Activated naive CD8-positive, alpha-beta T cell treated with anti-CD3 and anti-CD28 coated beads, Interleukin-2, amount 50 U/mL, for 24 hours (primary cell): ENCODE measurements around the gene SLC22A16.

Source experiments
- ATAC-seq: fragments of 150-1000 bp; cut with Tn5 transposase; one replicate; pipeline ENCODE4 v1.10.0; 2021
- DNase-seq: peaks from one replicate; pipeline ENCODE4 v3.0.0; 2021
- H3K27ac Mint-ChIP-seq: one replicate; pipeline ENCODE4 v1.8.0; 2021; ENCODE audit warnings: mild to moderate bottlenecking, mixed read lengths
- H3K27me3 Mint-ChIP-seq: one replicate; pipeline ENCODE4 v1.8.0; 2021; ENCODE audit warnings: mixed read lengths
- H3K36me3 Mint-ChIP-seq: one replicate; pipeline ENCODE4 v1.8.0; 2021; ENCODE audit warnings: low read depth, mixed read lengths
- H3K4me1 Mint-ChIP-seq: one replicate; pipeline ENCODE4 v1.8.0; 2021; ENCODE audit warnings: mixed read lengths
- H3K4me3 Mint-ChIP-seq: one replicate; pipeline ENCODE4 v1.8.0; 2021; ENCODE audit warnings: mild to moderate bottlenecking, moderate library complexity, mixed read lengths
- H3K9me3 Mint-ChIP-seq: one replicate; pipeline ENCODE4 v1.8.0; 2021; ENCODE audit warnings: mixed read lengths

The SLC22A16 gene

DNA sequence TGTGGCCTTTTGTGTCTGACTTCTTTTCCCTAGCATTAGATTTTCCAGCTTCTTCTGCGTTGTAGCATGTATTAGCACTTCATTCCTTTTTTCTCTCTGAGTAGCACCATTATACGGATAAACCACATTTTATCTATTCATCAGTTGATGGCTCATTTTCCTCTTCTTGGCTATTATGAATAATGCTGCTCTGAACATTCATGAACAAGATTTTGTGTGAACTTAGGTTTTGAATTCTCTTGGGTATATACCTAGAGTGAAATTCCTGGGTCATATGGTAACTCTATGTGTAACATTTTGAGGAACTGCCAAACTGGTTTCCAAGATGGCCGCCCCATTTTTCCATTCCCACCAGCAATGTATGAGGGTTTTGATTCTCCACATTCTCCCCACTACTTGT lies 28.7 kb downstream of the SLC22A16 start:
- ATAC-seq (no peak), DNase-seq (no peak)
- Mint-ChIP-seq H3K27ac (no peak overlapping the region), H3K9me3 (no peaks in the 10 kb centered on the region), H3K4me1 (no peaks in the 10 kb centered on the region), H3K4me3 (no peak overlapping the region), H3K27me3 (peaks cover 11% of the 10 kb centered on the region), H3K36me3 (no peaks in the 10 kb centered on the region)

DNA sequence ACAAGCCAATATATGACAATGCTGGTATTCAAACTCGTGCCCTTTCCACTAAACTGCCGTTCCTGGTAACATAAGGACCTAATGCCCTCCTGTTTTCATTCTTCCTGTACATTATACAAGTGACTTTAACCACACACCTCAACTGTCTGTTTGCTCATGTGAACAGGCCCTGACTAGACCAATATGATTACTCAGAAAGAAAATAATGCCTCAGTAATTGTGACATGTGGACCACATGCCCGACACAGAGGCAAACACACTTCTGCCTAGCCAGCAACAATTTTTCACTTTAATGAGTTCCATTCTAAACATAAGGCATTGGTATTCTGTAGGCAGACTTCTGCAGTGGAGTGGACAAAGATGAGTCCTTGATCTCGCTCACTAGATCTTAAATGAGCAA lies 30.0 kb downstream of the SLC22A16 start:
- DNase-seq, result no peak
- Mint-ChIP-seq H3K27me3 (peaks cover 11% of the 10 kb centered on the region), H3K36me3 (no peaks in the 10 kb centered on the region), H3K4me1 (no peaks in the 10 kb centered on the region), H3K27ac (no peak overlapping the region), H3K9me3 (no peaks in the 10 kb centered on the region), H3K4me3 (no peak overlapping the region)
- no peak for ATAC-seq

DNA sequence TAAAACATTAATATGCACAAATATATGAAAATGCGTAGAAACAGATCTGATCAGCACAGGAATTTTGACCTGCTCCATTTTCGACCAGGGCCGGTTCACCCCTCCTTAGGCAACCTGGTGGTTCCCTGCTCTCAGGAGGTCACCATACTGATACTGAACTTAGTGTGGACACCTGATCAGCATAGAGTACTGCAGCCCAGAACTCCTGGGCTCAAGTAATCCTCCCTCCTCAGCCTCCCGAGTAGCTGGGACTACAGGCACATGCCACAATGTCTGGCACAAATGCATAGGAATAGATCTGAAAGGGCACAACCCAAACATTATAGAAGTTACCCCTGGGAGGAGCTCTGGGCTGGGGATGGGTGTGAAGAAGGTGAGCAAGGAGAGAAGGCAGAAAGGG lies 36.4 kb downstream of the SLC22A16 start:
- no peaks in the 10 kb centered on the region for H3K4me1 Mint-ChIP-seq

DNA sequence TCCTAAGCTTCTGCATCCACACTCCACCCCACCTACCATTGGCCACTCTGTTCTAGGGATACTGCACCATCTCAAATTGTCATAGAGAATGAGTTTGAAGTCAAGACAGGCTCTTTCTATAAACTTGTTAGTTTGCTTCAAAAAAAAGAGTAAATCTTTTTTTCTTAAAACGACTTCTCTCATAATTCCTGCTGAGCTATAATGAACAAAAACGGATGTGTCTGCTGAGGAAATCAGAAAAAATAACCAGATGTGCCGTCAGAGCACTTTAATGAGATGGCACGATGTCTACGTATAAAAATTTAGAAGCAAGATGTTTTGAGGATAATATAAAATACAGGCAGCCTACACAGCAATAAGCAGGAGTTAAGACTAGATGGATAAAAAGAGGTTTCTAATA lies 37.1 kb downstream of the SLC22A16 start:
- Mint-ChIP-seq H3K27ac (no peak overlapping the region), H3K4me3 (no peak overlapping the region), H3K27me3 (peaks cover 18% of the 10 kb centered on the region), H3K4me1 (no peaks in the 10 kb centered on the region), H3K9me3 (no peaks in the 10 kb centered on the region), H3K36me3 (no peaks in the 10 kb centered on the region)
- DNase-seq (no peak), ATAC-seq (no peak)

More for the DNA sequence above, 36.4 kb downstream of the SLC22A16 start:
- Mint-ChIP-seq H3K9me3 (no peaks in the 10 kb centered on the region), H3K27ac (no peak overlapping the region), H3K36me3 (no peaks in the 10 kb centered on the region), H3K4me3 (no peak overlapping the region), H3K27me3 (peaks cover 18% of the 10 kb centered on the region)
- ATAC-seq (no peak), DNase-seq (no peak)

DNA sequence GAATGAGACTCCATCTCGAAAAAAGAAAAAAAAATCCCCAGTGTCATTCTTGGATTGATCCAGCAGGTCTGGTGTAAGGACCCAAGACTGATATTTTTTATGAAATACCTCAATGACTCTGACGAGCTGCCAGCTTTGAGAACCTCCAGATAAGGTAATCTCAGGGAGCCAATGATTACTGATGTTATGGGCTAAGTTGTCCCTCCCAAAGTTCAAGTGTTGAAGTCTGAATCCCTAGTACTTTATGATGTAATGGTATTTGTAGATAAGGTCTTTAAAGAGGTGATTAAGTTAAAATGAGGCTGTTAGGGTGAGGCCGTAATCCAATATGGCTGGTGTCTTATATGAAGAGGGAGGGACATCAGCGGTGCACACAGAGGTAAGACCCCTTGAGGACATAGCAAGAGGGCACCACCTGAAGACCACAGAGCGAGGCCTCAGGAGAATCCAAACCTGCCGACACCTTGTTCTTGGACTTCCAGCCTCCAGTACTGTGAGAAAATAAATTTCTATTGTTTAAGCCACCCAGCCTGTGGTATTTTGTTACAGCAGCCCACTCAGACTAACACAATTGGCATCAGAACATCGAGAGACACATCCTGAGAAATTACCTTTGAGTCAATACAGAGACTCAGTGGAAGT lies 41.3 kb downstream of the SLC22A16 start:
- DNase-seq, result no peak
- H3K9me3 Mint-ChIP-seq, result no peaks in the 10 kb centered on the region
- no peak overlapping the region for H3K27ac Mint-ChIP-seq
- no peak for ATAC-seq
- peaks cover 5% of the 10 kb centered on the region for H3K27me3 Mint-ChIP-seq
- no peaks in the 10 kb centered on the region for H3K4me1 Mint-ChIP-seq
- no peaks in the 10 kb centered on the region for H3K36me3 Mint-ChIP-seq
- no peak overlapping the region for H3K4me3 Mint-ChIP-seq

DNA sequence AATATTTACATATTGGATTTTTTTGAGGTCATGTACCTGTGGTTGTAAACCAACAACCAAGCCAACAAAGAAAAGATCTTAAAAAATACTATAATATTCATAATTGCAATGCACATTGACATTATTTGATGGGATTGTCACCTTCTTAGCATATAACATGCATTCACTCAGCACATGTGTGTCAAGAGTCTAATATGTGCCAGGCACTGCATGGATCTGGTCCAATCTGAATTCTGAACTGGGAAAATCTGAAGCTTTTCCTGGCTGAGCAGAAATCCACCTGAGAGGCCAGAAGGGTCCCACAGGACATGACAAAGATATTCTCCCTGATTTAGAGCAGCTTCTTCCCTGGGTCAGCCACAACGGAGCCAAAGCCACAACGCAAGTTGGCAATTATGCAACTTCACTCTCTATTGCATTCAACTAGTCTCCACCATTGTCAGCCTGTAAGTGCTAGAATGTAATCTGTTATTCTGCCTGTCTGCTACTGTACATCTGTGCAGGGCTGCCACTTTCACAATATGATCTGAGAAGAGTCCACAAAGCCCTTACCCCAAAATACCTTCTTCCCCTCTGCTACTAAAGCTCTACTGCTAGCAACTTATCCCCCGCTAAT lies 44.0 kb downstream of the SLC22A16 start:
- DNase-seq (no peak), ATAC-seq (no peak)
- Mint-ChIP-seq H3K4me3 (no peak overlapping the region), H3K9me3 (no peaks in the 10 kb centered on the region), H3K27ac (no peak overlapping the region), H3K36me3 (no peaks in the 10 kb centered on the region), H3K4me1 (no peaks in the 10 kb centered on the region), H3K27me3 (peaks cover 8% of the 10 kb centered on the region)

DNA sequence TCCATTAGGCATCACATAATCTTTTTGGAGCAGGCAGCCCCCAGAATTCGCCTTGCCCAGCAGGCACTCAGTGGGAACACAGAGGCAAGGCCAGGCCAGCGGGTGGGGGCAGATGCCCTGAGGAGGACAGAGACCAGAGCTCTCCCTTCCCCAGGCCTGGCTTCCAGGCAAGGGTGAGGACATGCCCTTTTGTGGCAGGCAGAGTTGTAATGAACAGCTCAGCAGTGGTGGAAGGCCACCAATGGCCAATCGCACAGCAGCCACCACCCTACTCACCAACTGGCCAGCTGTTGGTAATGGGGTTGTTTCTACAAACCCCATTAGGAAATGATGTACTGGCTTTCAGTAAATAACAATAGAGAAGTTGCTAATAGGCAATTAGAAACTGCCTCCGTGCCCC lies 45.7 kb downstream of the SLC22A16 start:
- Mint-ChIP-seq H3K4me3 (no peak overlapping the region), H3K36me3 (no peaks in the 10 kb centered on the region), H3K27ac (no peak overlapping the region), H3K27me3 (peaks cover 9% of the 10 kb centered on the region), H3K9me3 (no peaks in the 10 kb centered on the region), H3K4me1 (no peaks in the 10 kb centered on the region)
- no peak for DNase-seq
- ATAC-seq, result no peak

DNA sequence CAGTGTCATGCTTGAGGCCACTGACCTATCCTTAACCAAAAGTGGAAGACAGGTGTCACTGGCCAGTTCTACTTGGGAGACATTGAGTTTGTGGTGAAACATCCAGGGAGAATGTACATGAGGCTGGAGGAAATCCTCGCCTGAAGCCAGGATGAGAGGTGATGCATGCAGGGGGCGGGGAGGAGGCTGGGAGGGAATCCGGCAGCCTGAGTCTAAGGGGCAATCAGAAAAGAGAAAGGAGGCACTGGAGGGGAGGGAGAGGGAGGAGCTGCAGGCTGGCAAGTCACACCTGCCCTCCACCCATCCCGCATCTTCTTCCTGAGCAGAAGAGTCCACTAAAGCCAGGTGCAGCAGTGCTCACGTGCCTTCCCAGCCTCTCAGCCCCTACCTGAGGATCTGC lies 46.2 kb downstream of the SLC22A16 start:
- H3K27me3 Mint-ChIP-seq, result peaks cover 9% of the 10 kb centered on the region

DNA sequence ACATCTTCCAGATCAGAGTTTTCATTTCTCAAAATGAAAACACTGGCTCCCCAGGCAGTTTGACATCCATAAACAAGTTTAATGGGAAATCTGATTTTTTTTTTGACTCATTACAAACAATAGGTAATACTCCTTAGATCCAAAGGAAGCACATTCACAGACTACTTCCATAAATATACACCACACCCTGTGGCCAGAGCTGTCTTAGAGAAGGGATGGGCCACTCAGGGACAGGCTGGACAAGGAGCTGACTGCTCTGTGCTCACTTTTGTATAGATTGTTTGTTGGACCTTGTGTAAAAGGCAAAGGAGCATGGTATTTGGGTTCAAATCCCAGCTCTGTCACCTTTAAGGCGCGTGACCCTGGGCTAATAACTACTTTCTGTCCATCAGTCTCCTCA lies 48.3 kb downstream of the SLC22A16 start:
- no peak overlapping the region for H3K27ac Mint-ChIP-seq
- ATAC-seq (no peak), DNase-seq (no peak)
- H3K9me3 Mint-ChIP-seq, result no peaks in the 10 kb centered on the region
- no peak overlapping the region for H3K4me3 Mint-ChIP-seq
- H3K36me3 Mint-ChIP-seq, result no peaks in the 10 kb centered on the region
- no peaks in the 10 kb centered on the region for H3K4me1 Mint-ChIP-seq
- peaks cover 13% of the 10 kb centered on the region for H3K27me3 Mint-ChIP-seq

More for the DNA sequence above, 46.2 kb downstream of the SLC22A16 start:
- DNase-seq, result no peak
- Mint-ChIP-seq H3K36me3 (no peaks in the 10 kb centered on the region), H3K4me1 (no peaks in the 10 kb centered on the region), H3K27ac (no peak overlapping the region), H3K9me3 (no peaks in the 10 kb centered on the region), H3K4me3 (no peak overlapping the region)
- no peak for ATAC-seq

DNA sequence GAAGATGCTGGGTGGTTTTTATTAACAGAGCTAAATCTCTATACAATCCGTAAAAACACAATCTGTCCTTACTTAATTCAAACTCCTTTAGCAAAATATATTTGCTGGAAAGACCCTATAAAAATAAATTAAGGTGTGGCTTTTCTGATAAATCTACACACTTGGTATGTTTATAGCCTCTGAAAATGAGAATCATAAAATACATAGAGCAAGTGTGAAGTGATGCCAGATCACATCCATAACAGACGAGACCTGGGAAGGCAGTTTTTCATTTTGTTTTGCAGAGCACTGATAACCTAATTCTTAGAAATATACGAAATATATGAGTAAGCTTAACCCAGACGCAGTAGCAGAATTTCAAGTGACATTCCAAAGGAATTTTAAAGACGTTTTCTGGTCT lies 50.6 kb downstream of the SLC22A16 start:
- Mint-ChIP-seq H3K36me3 (no peaks in the 10 kb centered on the region), H3K4me1 (no peaks in the 10 kb centered on the region), H3K9me3 (peaks cover 11% of the 10 kb centered on the region), H3K4me3 (no peak overlapping the region), H3K27me3 (peaks cover 19% of the 10 kb centered on the region), H3K27ac (no peak overlapping the region)
- DNase-seq (no peak), ATAC-seq (no peak)

DNA sequence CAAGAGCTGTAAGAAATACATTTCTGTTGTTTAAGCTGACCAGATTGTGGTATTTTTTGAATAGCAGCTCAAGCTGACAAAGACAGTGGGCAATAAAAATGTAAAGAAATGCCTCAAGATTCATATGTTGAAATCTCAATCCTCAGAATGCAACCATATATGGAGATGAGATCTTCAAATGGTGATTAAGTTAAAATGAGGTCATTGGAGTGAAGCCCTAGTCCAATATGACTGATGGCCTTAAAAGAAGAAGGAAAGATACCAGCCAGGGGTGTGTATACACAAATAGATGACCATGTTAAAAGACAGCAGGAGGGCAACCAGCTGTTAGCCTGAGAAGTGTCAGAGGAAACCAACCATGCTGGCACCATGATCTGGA lies 54.0 kb downstream of the SLC22A16 start:
- no peak for DNase-seq
- H3K27ac Mint-ChIP-seq, result no peak overlapping the region

DNA sequence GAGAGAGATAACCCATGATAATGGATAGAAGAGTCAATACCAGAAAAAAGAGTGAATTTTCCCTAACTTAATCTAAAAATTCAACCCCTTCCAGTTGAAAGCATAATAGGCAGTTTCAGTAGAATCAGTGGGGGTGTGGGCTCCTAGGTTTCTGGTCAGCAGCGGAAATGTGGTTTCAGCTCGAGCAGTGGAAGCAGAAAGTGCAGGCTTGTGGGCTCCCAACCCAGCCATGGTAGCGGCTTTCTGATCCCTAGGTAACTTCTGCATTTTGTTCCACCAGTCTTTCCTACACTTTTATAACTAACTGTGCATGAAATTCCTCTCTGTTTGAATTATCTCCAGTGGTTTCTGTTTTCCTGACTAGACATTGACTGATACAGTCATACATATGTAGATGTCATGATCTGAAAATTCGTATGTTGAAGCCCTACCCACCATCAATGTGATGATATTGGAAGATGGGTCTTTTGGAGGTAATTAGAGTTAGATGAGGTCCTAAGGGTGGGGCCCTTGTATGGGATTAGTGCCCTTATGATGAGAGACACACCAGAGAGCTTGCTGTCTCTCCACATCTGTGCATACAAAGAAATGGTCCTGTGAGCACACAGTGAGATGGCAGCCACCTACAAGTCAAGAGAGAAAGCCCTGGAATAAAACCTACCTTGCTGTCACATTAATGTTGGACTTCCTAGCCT lies 54.5 kb downstream of the SLC22A16 start:
- H3K4me1 Mint-ChIP-seq, result no peaks in the 10 kb centered on the region
- H3K27ac Mint-ChIP-seq, result no peak overlapping the region
- ATAC-seq, result no peak
- peaks cover 28% of the 10 kb centered on the region for H3K27me3 Mint-ChIP-seq
- no peaks in the 10 kb centered on the region for H3K36me3 Mint-ChIP-seq
- H3K4me3 Mint-ChIP-seq, result no peak overlapping the region
- H3K9me3 Mint-ChIP-seq, result peaks cover 11% of the 10 kb centered on the region
- no peak for DNase-seq

More for the DNA sequence above, 54.0 kb downstream of the SLC22A16 start:
- no peak overlapping the region for H3K4me3 Mint-ChIP-seq
- ATAC-seq, result no peak
- no peaks in the 10 kb centered on the region for H3K36me3 Mint-ChIP-seq
- no peaks in the 10 kb centered on the region for H3K4me1 Mint-ChIP-seq
- H3K9me3 Mint-ChIP-seq, result peaks cover 11% of the 10 kb centered on the region
- peaks cover 28% of the 10 kb centered on the region for H3K27me3 Mint-ChIP-seq

DNA sequence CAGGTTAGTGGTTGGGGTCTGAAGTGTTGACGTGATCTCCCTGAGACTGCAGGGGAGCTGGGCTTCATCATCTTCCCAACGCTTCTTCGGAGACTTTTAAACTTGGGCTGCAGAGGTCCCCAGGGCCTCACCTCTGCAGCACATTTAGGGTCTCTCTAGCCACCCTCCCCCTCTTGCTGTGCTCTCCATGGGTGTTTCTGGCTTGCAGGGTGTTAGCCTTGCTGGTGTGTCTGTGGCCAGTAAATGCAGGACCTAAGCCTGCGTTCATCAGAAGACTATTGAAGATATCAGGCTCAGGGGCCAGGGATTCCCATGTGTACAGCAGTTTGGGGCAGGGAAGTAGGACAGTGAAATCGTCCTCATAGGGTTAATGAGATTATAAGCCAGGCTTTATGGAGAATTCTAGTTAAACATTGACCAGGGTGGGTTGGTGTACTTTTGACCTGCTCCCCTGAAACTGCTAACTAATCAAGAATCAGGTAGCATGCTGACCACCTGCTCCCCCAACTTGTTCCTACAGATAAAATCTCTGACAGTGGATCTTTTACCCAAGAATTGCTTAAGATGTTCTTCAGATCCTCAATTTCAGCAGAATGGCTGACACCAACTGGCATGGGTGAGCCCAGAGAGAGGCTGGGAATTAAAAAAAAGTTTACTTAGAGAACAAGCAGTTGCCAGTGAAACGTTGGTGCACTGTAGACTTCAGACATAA lies 57.2 kb downstream of the SLC22A16 start:
- peaks cover 11% of the 10 kb centered on the region for H3K9me3 Mint-ChIP-seq
- H3K27me3 Mint-ChIP-seq, result peaks cover 23% of the 10 kb centered on the region
- ATAC-seq (no peak), DNase-seq (no peak)
- no peak overlapping the region for H3K4me3 Mint-ChIP-seq
- H3K36me3 Mint-ChIP-seq, result no peaks in the 10 kb centered on the region
- H3K27ac Mint-ChIP-seq, result no peak overlapping the region
- H3K4me1 Mint-ChIP-seq, result peaks cover 3% of the 10 kb centered on the region

DNA sequence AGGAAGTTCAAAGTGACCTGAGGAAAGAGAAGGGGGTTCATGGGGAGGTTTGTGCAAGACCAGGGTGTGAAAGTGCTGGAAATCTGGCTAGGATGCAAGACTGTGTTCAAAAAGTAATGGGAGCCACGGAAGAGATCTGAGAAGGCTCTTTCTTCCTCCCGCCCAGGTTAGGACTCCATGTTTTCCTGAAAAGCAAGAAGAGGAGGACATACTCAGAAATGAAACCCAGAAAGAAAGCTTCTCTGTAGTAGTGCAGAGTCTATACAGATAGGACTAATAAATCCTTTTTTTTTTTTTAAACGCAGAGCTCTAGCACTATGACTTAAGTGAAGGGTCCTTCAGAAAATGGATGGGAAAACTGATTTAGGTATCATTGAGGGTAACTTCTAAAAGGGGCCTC lies 57.8 kb downstream of the SLC22A16 start:
- Mint-ChIP-seq H3K27me3 (peaks cover 22% of the 10 kb centered on the region), H3K27ac (no peak overlapping the region), H3K9me3 (peaks cover 11% of the 10 kb centered on the region), H3K4me1 (peaks cover 3% of the 10 kb centered on the region), H3K4me3 (no peak overlapping the region), H3K36me3 (no peaks in the 10 kb centered on the region)
- no peak for DNase-seq
- ATAC-seq, result no peak
